Ishikawa (cell line): ENCODE results near the gene RALGPS1.

ENCODE experiments used
- CEBPB ChIP-seq: IDR thresholded peaks from 2 replicates; pipeline ENCODE4 v1.6.1; 2012
- CREB1 ChIP-seq: IDR thresholded peaks from 2 replicates; pipeline ENCODE4 v1.6.1; 2012; ENCODE audit warnings: low read depth
- EGR1 ChIP-seq: IDR thresholded peaks from 2 replicates; pipeline ENCODE4 v1.6.1; 2012
- EP300 ChIP-seq: IDR thresholded peaks from 2 replicates; pipeline ENCODE4 v1.6.1; 2012; ENCODE audit warnings: borderline replicate concordance
- FOXM1 ChIP-seq: IDR thresholded peaks from 2 replicates; pipeline ENCODE4 v1.6.1; 2012; ENCODE audit warnings: low read depth, borderline replicate concordance
- MAX ChIP-seq: IDR thresholded peaks from 2 replicates; pipeline ENCODE4 v1.6.1; 2012
- NFIC ChIP-seq: IDR thresholded peaks from 2 replicates; pipeline ENCODE4 v1.6.1; 2012
- RAD21 ChIP-seq: IDR thresholded peaks from 2 replicates; pipeline ENCODE4 v1.6.1; 2012; ENCODE audit warnings: low read depth
- REST ChIP-seq: IDR thresholded peaks from 2 replicates; pipeline ENCODE4 v1.6.1; 2012; ENCODE audit warnings: low read depth, mild to moderate bottlenecking
- TAF1 ChIP-seq: IDR thresholded peaks from 2 replicates; pipeline ENCODE4 v1.6.1; 2012; ENCODE audit warnings: low read depth, mild to moderate bottlenecking
- TEAD4 ChIP-seq: IDR thresholded peaks from 2 replicates; pipeline ENCODE4 v1.6.1; 2012
- USF1 ChIP-seq: IDR thresholded peaks from 2 replicates; pipeline ENCODE4 v1.6.1; 2012
- YY1 ChIP-seq: IDR thresholded peaks from 2 replicates; pipeline ENCODE4 v1.6.1; 2012; ENCODE audit warnings: low read depth
- ZBTB7A ChIP-seq: IDR thresholded peaks from 2 replicates; pipeline ENCODE4 v1.6.1; 2012; ENCODE audit warnings: low read depth

GRCh38 chr9:127140842-127141675 is 226.5 kb downstream of the RALGPS1 start:
- no peak for TF ChIP-seq MAX
- no peak for TF ChIP-seq RAD21
- no peak for TF ChIP-seq FOXM1
- TF ChIP-seq EGR1, result no peak
- no peak for TF ChIP-seq CEBPB
- TF ChIP-seq CREB1, result no peak
- no peak for TF ChIP-seq TAF1
- TF ChIP-seq YY1, result no peak
- TF ChIP-seq EP300, result no peak
- TF ChIP-seq REST, result no peak
- TF ChIP-seq NFIC, result no peak
- TF ChIP-seq USF1, result no peak
- TF ChIP-seq TEAD4, result no peak
- TF ChIP-seq ZBTB7A, result no peak
